Spleen (tissue), 11 donors: ENCODE data around the gene CFAP251. TPM values are rescaled to one million over a fixed set of nuclear protein-coding genes. Genes with fewer than 3 reads are reported as not detected.
A peak's percentile ranks its signal among the peaks of the same experiment; 100 is the strongest.
"Not testable (repeated sequence)": the region's sequence is repeated elsewhere in the genome, so short reads cannot be mapped to it uniquely, and the experiment has no call there.

Experiments used
- DNase-seq: peaks from one replicate; pipeline ENCODE4 v3.0.0-alpha.2; 2020
- H3K27ac ChIP-seq, 8 donors: fragments of 200-600 bp; sonication (generic) in 7 of 8; 1 replicate in 4 of 8; 2 replicates in 4 of 8; pipeline versions ENCODE4 v1.5.0 to v1.8.0; 2016 to 2021; ENCODE audit warnings: inconsistent platforms in 4 of 8, mild to moderate bottlenecking in 4 of 8, moderate library complexity in 1 of 8
- H3K27me3 ChIP-seq, 7 donors: fragments of 200-600 bp; sonication (generic) in 6 of 7; replicated peaks in 1 of 7; 1 replicate in 4 of 7; 2 replicates in 3 of 7; pipeline versions ENCODE4 v1.5.0 to v1.8.0; 2016 to 2021; ENCODE audit warnings: inconsistent platforms in 3 of 7, mild to moderate bottlenecking in 1 of 7
- H3K36me3 ChIP-seq, 6 donors: fragments of 200-600 bp; sonication (generic) in 5 of 6; 1 replicate in 4 of 6; 2 replicates in 2 of 6; pipeline versions ENCODE4 v1.5.0 to v1.8.0; 2016 to 2021; ENCODE audit warnings: inconsistent platforms in 2 of 6
- H3K4me1 ChIP-seq, 6 donors: fragments of 200-600 bp; sonication (generic) in 5 of 6; 1 replicate in 3 of 6; 2 replicates in 3 of 6; pipeline versions ENCODE4 v1.5.0 to v1.8.0; 2016 to 2021; ENCODE audit warnings: inconsistent platforms in 3 of 6
- H3K4me3 ChIP-seq, 8 donors: fragments of 200-600 bp; sonication (generic) in 7 of 8; 1 replicate in 4 of 8; 2 replicates in 4 of 8; pipeline versions ENCODE4 v1.5.0 to v1.8.0; 2016 to 2021; ENCODE audit warnings: inconsistent platforms in 4 of 8, mild to moderate bottlenecking in 4 of 8, moderate library complexity in 2 of 8
- H3K9me3 ChIP-seq, 8 donors: fragments of 200-600 bp; sonication (generic) in 7 of 8; 1 replicate in 4 of 8; 2 replicates in 4 of 8; pipeline versions ENCODE4 v1.5.0 to v1.8.0; 2016 to 2021; ENCODE audit warnings: inconsistent platforms in 4 of 8
- CTCF ChIP-seq, 11 experiments: fragments of 200-600 bp in 7 of 11; fragments of 450-650 bp in 4 of 11; sonication (generic) in 4 of 11; IDR thresholded peaks in 8 of 11; conservative IDR thresholded peaks in 3 of 11; 1 replicate in 7 of 11; 2 replicates in 4 of 11; pipeline versions ENCODE4 v1.4.0 to v1.8.0; 2016 to 2021; ENCODE audit warnings: antibody characterized with exemption in 11 of 11, inconsistent platforms in 4 of 11, mild to moderate bottlenecking in 1 of 11
- POLR2A ChIP-seq, 3 donors: fragments of 450-650 bp; IDR thresholded peaks; one replicate each; pipeline ENCODE4 v1.5.1; 2017; ENCODE audit warnings: antibody characterized with exemption in 3 of 3, mild to moderate bottlenecking in 1 of 3
- POLR2AphosphoS5 ChIP-seq, 3 donors: sonication (generic); formaldehyde crosslinking; IDR thresholded peaks; one replicate each; pipeline ENCODE4 v1.5.1; 2017; ENCODE audit warnings: antibody characterized with exemption in 3 of 3
- WGBS, 5 donors: extraction: QIAGEN DNeasy Blood & Tissue Kit in 3 of 5; methylation state at CpG; one replicate each; pipeline versions ENCODE4 v1.1.5 to v1.1.7; 2013 to 2018; 5-methylcytosine and 5-hydroxymethylcytosine counted together
- intact Hi-C: fragments of 100-400 bp; cut with DNase I; formaldehyde crosslinking; loops from one replicate; pipeline ENCODE4 v1.15.0; 2023; ENCODE audit warnings: low total_unique reads
- polyA plus RNA-seq, 3 donors: library from polyadenylated mRNA; stranded (reverse); fragments of 200-250 nt; gene quantifications; one replicate each; pipeline ENCODE4 v1.2.1, GENCODE V29; 2013
- total RNA-seq, 7 donors: library from RNA; depleted of rRNA in 3 of 7; stranded (reverse); fragments of >200 nt in 3 of 7; fragmentation: NEBNext Ultra II Directional in 4 of 7; extraction: Animal tissue kit (Norgen Biotek cat#: 25700) in 4 of 7; gene quantifications; one replicate each; pipeline versions ENCODE4 v1.1.0 to v1.2.1, GENCODE V29; 2016 to 2021
- donor health status: healthy with polysubstance abuse.
- donor health status: DM: no; HTN: no; CAD: no; lungs with moderate emphysema.
- donor health status: DM: no; HTN: no; CAD: no.
- donor health status: Bipolar disorder and iron deficiency.
- donor health status: healthy.
- donor health status: DM: no; HTN: no; CAD: no.
- donor health status: DM: yes; HTN: yes; CAD: no.

The CFAP251 gene
- total and polyA plus RNA-seq, 10 donors, result 1.3 to 10.5 (median 3.6) TPM

GRCh38 chr12:121874071-121874470, 44.3 kb upstream of the CFAP251 start:
- Histone ChIP-seq H3K27me3 (no peaks in the 10 kb centered on the region), H3K4me3 (no peak overlapping the region), H3K27ac (peak overlapping the region in 3 of 8 donors; percentile 42 to 68 (median 61)), H3K36me3 (no peaks in the 10 kb centered on the region), H3K4me1 (peaks cover 0 to 30% (median 5%) of the 10 kb centered on the region in 6 donors), H3K9me3 (no peaks in the 10 kb centered on the region)
- intact Hi-C loops, result no loop called here
- DNase-seq, result no peak
- TF ChIP-seq POLR2A (IDR thresholded peaks at IDR 0.05) (no peak), POLR2AphosphoS5 (IDR thresholded peaks at IDR 0.05) (no peak), CTCF (IDR thresholded peaks at IDR 0.05 in 8 of 11, conservative IDR thresholded peaks at IDR 0.05 in 3 of 11) (no peak)
- 51 to 72% (median 61%) methylated on average over 6 of the region's 6 CpGs for WGBS, 5 donors

GRCh38 chr12:121875582-121875981, 42.8 kb upstream of the CFAP251 start:
- H3K27me3 ChIP-seq, result no peaks in the 10 kb centered on the region
- H3K27ac ChIP-seq, result peak overlapping the region in 1 of 8 donors; percentile 69
- intact Hi-C loops, result no loop called here
- H3K9me3 ChIP-seq, result no peaks in the 10 kb centered on the region
- H3K4me3 ChIP-seq, result no peak overlapping the region
- TF ChIP-seq POLR2A (IDR thresholded peaks at IDR 0.05) (no peak), POLR2AphosphoS5 (IDR thresholded peaks at IDR 0.05) (no peak), CTCF (IDR thresholded peaks at IDR 0.05 in 8 of 11, conservative IDR thresholded peaks at IDR 0.05 in 3 of 11) (no peak)
- H3K36me3 ChIP-seq, result no peaks in the 10 kb centered on the region
- WGBS, 5 donors, result 87 to 94% (median 93%) methylated on average over 6 of the region's 6 CpGs
- H3K4me1 ChIP-seq, result peaks cover 0 to 30% (median 5%) of the 10 kb centered on the region in 6 donors
- no peak for DNase-seq

GRCh38 chr12:121876080-121876447, 42.3 kb upstream of the CFAP251 start:
- WGBS, 5 donors, result 75 to 89% (median 80%) methylated on average over 8 of the region's 8 CpGs
- H3K4me3 ChIP-seq, H3K9me3 ChIP-seq, H3K36me3 ChIP-seq, DNase-seq, H3K27me3 ChIP-seq, intact Hi-C loops: not testable (repeated sequence)
- peak overlapping the region in 2 of 8 donors; percentile 30 to 69 for H3K27ac ChIP-seq
- H3K4me1 ChIP-seq, result peaks cover 0 to 30% (median 5%) of the 10 kb centered on the region in 6 donors

- peaks cover 0 to 8% (median 6%) of the 10 kb centered on the region in 6 donors for H3K4me1 ChIP-seq
- H3K36me3 ChIP-seq, result no peaks in the 10 kb centered on the region
- H3K27ac ChIP-seq, result no peak overlapping the region
- DNase-seq, result no peak
- WGBS, 5 donors, result 72 to 80% (median 76%) methylated on average over 4 of the region's 4 CpGs
- TF ChIP-seq POLR2A (IDR thresholded peaks at IDR 0.05) (no peak), POLR2AphosphoS5 (IDR thresholded peaks at IDR 0.05) (no peak), CTCF (IDR thresholded peaks at IDR 0.05 in 8 of 11, conservative IDR thresholded peaks at IDR 0.05 in 3 of 11) (no peak)
- no peaks in the 10 kb centered on the region for H3K27me3 ChIP-seq
- H3K9me3 ChIP-seq, result no peaks in the 10 kb centered on the region
- intact Hi-C loops, result no loop called here
- no peak overlapping the region for H3K4me3 ChIP-seq
Measured at GRCh38 chr12:121883315-121883660, 35.1 kb upstream of the CFAP251 start.

GRCh38 chr12:121885129-121885528, 33.3 kb upstream of the CFAP251 start:
- WGBS, 5 donors, result 84 to 94% (median 90%) methylated on average over 11 of the region's 11 CpGs
- H3K27me3 ChIP-seq, intact Hi-C loops, H3K27ac ChIP-seq, H3K9me3 ChIP-seq, H3K4me3 ChIP-seq, DNase-seq, H3K36me3 ChIP-seq: not testable (repeated sequence)
- H3K4me1 ChIP-seq, result peaks cover 8 to 24% (median 19%) of the 10 kb centered on the region in 6 donors
